Parathyroid adenoma (tissue), 2 donors: ENCODE data around the gene TCF19.

ENCODE experiments used
- H2AFZ ChIP-seq: fragments of 300-600 bp; sonication (generic); one replicate; pipeline ENCODE4 v1.7.0; 2017; ENCODE audit warnings: antibody characterized with exemption, mild to moderate bottlenecking
- H3K27ac ChIP-seq: fragments of 300-600 bp; sonication (generic); one replicate; pipeline ENCODE4 v1.7.0; 2017
- H3K27me3 ChIP-seq: fragments of 300-600 bp; sonication (generic); one replicate; pipeline ENCODE4 v1.7.0; 2017; ENCODE audit warnings: low read length; ENCODE audit not compliant: control insufficient read depth, insufficient read depth
- H3K36me3 ChIP-seq: fragments of 300-600 bp; sonication (generic); one replicate; pipeline ENCODE4 v1.7.0; 2017; ENCODE audit warnings: low read length; ENCODE audit not compliant: control insufficient read depth, insufficient read depth
- H3K4me1 ChIP-seq: fragments of 300-600 bp; sonication (generic); one replicate; pipeline ENCODE4 v1.7.0; 2017; ENCODE audit warnings: control low read depth
- H3K4me2 ChIP-seq: fragments of 300-600 bp; sonication (generic); one replicate; pipeline ENCODE4 v1.7.0; 2017; ENCODE audit warnings: low read length
- H3K4me3 ChIP-seq: fragments of 300-600 bp; sonication (generic); one replicate; pipeline ENCODE4 v1.7.0; 2017; ENCODE audit warnings: low read depth, low read length
- H3K79me2 ChIP-seq: fragments of 300-600 bp; sonication (generic); one replicate; pipeline ENCODE4 v1.7.0; 2017; ENCODE audit warnings: control low read depth
- H3K9ac ChIP-seq: fragments of 300-600 bp; sonication (generic); one replicate; pipeline ENCODE4 v1.7.0; 2017; ENCODE audit warnings: mild to moderate bottlenecking
- H3K9me3 ChIP-seq: fragments of 300-600 bp; sonication (generic); one replicate; pipeline ENCODE4 v1.7.0; 2017; ENCODE audit warnings: low read length; ENCODE audit not compliant: control insufficient read depth
- TF ChIP-seq, protein P1 (sequence below): fragments of 300-600 bp; sonication (generic); IDR thresholded peaks from one replicate; pipeline ENCODE4 v1.7.0; 2017; ENCODE audit warnings: antibody characterized with exemption, mild to moderate bottlenecking
- donor health status: primary hyperparathyroidism.

Gene TCF19

DNA sequence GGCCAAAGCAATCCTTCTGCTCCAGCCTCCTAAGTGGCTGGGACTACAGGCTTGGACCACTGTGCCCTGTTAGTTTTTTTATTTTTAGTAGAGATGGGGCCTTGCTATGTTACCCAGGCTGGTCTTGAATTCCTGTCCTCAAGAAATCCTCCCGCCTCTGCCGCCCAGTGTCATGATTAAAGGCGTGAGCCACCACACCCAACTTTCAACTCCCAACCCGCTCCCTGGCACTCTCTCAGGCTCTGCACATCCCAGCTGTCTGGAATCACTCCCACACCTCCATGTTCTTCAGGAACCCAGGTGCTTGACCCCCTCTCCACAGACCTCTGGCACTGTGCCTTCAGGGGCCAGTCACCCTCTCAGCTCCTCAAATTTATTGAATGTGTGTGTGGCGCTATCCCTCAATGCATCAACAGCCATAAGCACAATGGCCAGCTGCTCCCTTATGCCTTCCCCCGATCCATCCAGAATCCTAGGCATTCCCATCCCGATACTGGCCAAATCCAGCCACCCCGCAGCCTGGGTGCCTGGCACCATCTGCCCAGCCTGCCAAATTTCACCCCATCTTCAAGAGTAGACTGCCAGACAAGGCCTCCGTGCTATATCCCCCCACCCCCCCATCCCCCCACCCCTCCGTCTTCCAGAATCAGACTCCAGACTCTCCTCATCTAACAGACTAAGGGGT is 12.7 kb downstream of the TCF19 start:
- Histone ChIP-seq H3K36me3 (no peaks in the 10 kb centered on the region), H3K4me2 (no peak overlapping the region)

DNA sequence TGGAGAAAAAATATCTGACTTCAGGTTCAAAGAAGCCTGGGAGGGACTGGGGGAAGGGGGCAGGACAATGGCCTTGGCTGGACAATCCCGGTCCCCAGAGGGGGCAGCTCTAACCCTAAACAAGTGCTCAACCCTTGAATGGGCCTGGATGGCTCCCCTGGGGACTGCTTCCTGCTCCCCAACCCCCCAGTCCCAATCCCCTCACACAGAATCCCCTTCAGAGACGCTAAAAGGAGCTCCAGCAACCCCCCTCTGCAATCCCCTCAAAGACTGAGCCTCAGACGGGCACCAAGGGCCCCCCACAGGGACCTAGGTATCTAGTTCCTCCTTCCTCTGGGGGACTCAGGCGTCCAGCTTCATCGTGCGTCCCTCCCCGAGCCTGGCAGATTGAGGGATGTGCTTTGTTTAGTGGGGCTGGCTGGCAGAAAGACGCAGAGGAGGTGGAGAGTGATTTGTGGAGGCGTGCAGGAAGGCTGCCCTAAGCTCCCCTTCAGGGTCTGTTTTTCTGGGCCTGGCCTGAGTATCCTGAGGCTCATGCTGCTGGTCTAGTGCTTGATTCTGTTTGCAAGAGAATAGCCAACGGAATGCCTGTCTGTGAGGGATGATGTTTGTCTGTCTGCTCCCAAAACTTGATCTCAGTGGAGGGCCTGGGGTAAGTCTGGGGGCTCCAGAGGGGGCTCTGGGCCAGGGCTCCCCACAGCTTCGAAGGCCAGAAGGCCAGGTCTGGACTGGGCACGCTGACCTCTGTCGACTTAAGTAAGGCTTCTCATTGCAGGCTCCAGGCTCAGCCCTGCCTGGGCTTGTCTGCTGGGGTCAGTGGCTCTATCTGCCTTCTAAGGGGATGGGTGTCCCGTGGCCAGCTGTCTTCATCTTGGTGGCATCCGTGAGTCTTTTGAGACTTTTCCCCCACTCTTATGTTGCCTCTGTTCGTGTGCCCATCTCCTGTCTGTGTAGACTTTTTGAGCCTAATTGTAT is 13.8 kb downstream of the TCF19 start:
- H3K9me3 ChIP-seq: no peaks in the 10 kb centered on the region
- TF ChIP-seq, protein P1, sequence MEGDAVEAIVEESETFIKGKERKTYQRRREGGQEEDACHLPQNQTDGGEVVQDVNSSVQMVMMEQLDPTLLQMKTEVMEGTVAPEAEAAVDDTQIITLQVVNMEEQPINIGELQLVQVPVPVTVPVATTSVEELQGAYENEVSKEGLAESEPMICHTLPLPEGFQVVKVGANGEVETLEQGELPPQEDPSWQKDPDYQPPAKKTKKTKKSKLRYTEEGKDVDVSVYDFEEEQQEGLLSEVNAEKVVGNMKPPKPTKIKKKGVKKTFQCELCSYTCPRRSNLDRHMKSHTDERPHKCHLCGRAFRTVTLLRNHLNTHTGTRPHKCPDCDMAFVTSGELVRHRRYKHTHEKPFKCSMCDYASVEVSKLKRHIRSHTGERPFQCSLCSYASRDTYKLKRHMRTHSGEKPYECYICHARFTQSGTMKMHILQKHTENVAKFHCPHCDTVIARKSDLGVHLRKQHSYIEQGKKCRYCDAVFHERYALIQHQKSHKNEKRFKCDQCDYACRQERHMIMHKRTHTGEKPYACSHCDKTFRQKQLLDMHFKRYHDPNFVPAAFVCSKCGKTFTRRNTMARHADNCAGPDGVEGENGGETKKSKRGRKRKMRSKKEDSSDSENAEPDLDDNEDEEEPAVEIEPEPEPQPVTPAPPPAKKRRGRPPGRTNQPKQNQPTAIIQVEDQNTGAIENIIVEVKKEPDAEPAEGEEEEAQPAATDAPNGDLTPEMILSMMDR: no peak
- H3K27me3 ChIP-seq: no peaks in the 10 kb centered on the region
- no peak overlapping the region for H2AFZ ChIP-seq
- no peak overlapping the region for H3K4me2 ChIP-seq
- H3K36me3 ChIP-seq: no peaks in the 10 kb centered on the region
- no peaks in the 10 kb centered on the region for H3K79me2 ChIP-seq
- no peak overlapping the region for H3K4me3 ChIP-seq
- no peak overlapping the region for H3K9ac ChIP-seq
- no peaks in the 10 kb centered on the region for H3K4me1 ChIP-seq
- H3K27ac ChIP-seq: no peak overlapping the region

More for the DNA sequence above, 12.7 kb downstream of the TCF19 start:
- H3K4me1 ChIP-seq: no peaks in the 10 kb centered on the region
- H3K27me3 ChIP-seq: no peaks in the 10 kb centered on the region
- H3K79me2 ChIP-seq: no peaks in the 10 kb centered on the region
- no peak overlapping the region for H3K27ac ChIP-seq
- H3K9me3 ChIP-seq: no peaks in the 10 kb centered on the region
- TF ChIP-seq, protein P1: no peak
- no peak overlapping the region for H2AFZ ChIP-seq
- no peak overlapping the region for H3K4me3 ChIP-seq
- no peak overlapping the region for H3K9ac ChIP-seq

DNA sequence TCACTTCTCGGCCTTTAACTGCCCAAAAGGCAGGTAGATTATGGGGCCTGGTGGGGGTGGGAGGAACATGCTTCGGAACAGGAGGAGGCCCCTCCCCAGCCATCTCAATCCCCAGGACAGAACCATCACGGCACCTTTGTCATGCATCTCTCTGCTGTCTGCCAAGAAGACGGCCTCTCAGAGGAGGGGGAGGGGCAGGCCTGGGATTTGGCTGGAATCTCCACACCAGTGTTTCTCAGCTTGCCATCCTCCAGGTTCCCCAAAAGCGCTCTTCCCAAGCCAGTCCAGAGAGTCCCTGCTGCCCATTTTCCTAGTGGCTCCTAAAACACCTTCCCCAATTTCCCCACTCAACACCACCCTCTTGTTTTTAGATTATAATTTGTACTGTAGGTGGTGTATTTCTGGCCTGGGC is 14.6 kb downstream of the TCF19 start:
- no peak overlapping the region for H3K9ac ChIP-seq
- TF ChIP-seq, protein P1: no peak
- no peak overlapping the region for H3K4me3 ChIP-seq
- no peaks in the 10 kb centered on the region for H3K9me3 ChIP-seq
- H3K27me3 ChIP-seq: no peaks in the 10 kb centered on the region
- no peak overlapping the region for H3K4me2 ChIP-seq
- H3K4me1 ChIP-seq: no peaks in the 10 kb centered on the region
- H3K36me3 ChIP-seq: no peaks in the 10 kb centered on the region
- no peak overlapping the region for H3K27ac ChIP-seq
- H2AFZ ChIP-seq: no peak overlapping the region
- H3K79me2 ChIP-seq: no peaks in the 10 kb centered on the region

DNA sequence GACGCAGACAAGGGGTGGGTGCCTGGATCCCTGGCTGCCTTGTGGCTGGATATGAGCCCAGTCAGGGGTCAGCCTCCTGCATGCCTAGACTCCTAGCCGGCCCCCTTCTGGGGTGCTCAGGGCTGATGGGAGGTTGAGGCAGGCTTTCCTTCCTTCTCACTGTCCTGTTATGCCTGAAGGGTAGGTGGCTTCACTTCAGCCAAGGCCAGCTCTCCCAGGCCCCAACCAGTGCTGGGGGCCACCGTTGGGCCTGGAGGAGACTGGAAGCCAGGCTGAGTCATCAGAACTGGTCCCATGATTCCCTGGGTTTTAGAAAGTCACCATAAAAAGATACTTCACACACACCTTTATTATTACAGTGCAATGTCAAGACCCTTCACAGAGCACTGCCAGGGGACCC is 15.0 kb downstream of the TCF19 start:
- H3K4me1 ChIP-seq: no peaks in the 10 kb centered on the region
- H3K36me3 ChIP-seq: no peaks in the 10 kb centered on the region
- no peaks in the 10 kb centered on the region for H3K27me3 ChIP-seq
- H3K9ac ChIP-seq: no peak overlapping the region
- TF ChIP-seq, protein P1: no peak
- no peak overlapping the region for H3K4me3 ChIP-seq
- H2AFZ ChIP-seq: no peak overlapping the region
- H3K27ac ChIP-seq: no peak overlapping the region
- no peaks in the 10 kb centered on the region for H3K9me3 ChIP-seq
- no peak overlapping the region for H3K4me2 ChIP-seq
- H3K79me2 ChIP-seq: no peaks in the 10 kb centered on the region
